ENCODE data around the gene GRK1. TPM values are rescaled to one million over a fixed set of nuclear protein-coding genes. Genes with fewer than 3 reads are reported as not detected.
"Not testable (repeated sequence)": the region's sequence is repeated elsewhere in the genome, so short reads cannot be mapped to it uniquely, and the experiment has no call there.

GRK1 gene
- total RNA-seq, 2 donors from 2014 or later, result 0.10 TPM; not detected in 1

- Histone ChIP-seq H3K9ac (ENCODE audit: low read depth in 2 of 2, low read length in 2 of 2) (no peak overlapping the region), H3K36me3 (no peaks in the 10 kb centered on the region), H3K27ac (no peak overlapping the region), H3K27me3 (no peaks in the 10 kb centered on the region), H3K4me1 (no peaks in the 10 kb centered on the region), H3K4me3 (no peak overlapping the region), H3K9me3 (no peaks in the 10 kb centered on the region)
- no peak for TF ChIP-seq CTCF (IDR thresholded peaks at IDR 0.05)
- DNase-seq, result no peak
- intact Hi-C loops (cut with DNase I), result no loop called here
These were observed 78.0 kb downstream of the GRK1 start for GRCh38 chr13:113745059-113745458.

- H3K27ac ChIP-seq; H3K9ac ChIP-seq (ENCODE audit: low read depth in 2 of 2, low read length in 2 of 2): not testable (repeated sequence)
These were observed 78.6 kb downstream of the GRK1 start for GRCh38 chr13:113745500-113746142.

GRCh38 chr13:113746143-113746525 lies 79.1 kb downstream of the GRK1 start:
- Histone ChIP-seq H3K27ac (no peak overlapping the region), H3K4me3 (no peak overlapping the region), H3K9me3 (no peaks in the 10 kb centered on the region), H3K4me1 (no peaks in the 10 kb centered on the region), H3K27me3 (no peaks in the 10 kb centered on the region), H3K9ac (ENCODE audit: low read depth in 2 of 2, low read length in 2 of 2) (no peak overlapping the region), H3K36me3 (no peaks in the 10 kb centered on the region)
- DNase-seq, result peak; percentile 44
- intact Hi-C loops (cut with DNase I), result no loop called here
- no peak for TF ChIP-seq CTCF (IDR thresholded peaks at IDR 0.05)

More at GRCh38 chr13:113745500-113746142, 78.6 kb downstream of the GRK1 start:
- H3K36me3 ChIP-seq; H3K27me3 ChIP-seq; H3K9me3 ChIP-seq; DNase-seq; intact Hi-C loops (cut with DNase I); H3K4me3 ChIP-seq; H3K4me1 ChIP-seq: not testable (repeated sequence)

- Histone ChIP-seq H3K9ac (ENCODE audit: low read depth in 2 of 2, low read length in 2 of 2) (no peak overlapping the region), H3K9me3 (no peaks in the 10 kb centered on the region)
These were observed 79.7 kb downstream of the GRK1 start for GRCh38 chr13:113746671-113747070.

GRCh38 chr13:113747291-113747833 lies 80.3 kb downstream of the GRK1 start:
- DNase-seq, result no peak
- Histone ChIP-seq H3K4me3 (no peak overlapping the region), H3K9ac (ENCODE audit: low read depth in 2 of 2, low read length in 2 of 2) (no peak overlapping the region), H3K27me3 (no peaks in the 10 kb centered on the region), H3K27ac (no peak overlapping the region), H3K4me1 (no peaks in the 10 kb centered on the region), H3K9me3 (no peaks in the 10 kb centered on the region), H3K36me3 (no peaks in the 10 kb centered on the region)
- no peak for TF ChIP-seq CTCF (IDR thresholded peaks at IDR 0.05)
- intact Hi-C loops (cut with DNase I), result no loop called here

More at GRCh38 chr13:113746671-113747070, 79.7 kb downstream of the GRK1 start:
- H3K4me3 ChIP-seq, result no peak overlapping the region
- DNase-seq, result no peak
- no peak overlapping the region for H3K27ac ChIP-seq
- no peaks in the 10 kb centered on the region for H3K36me3 ChIP-seq
- H3K27me3 ChIP-seq, result no peaks in the 10 kb centered on the region
- intact Hi-C loops (cut with DNase I), result no loop called here
- H3K4me1 ChIP-seq, result no peaks in the 10 kb centered on the region
- TF ChIP-seq CTCF (IDR thresholded peaks at IDR 0.05), result no peak

- H3K36me3 ChIP-seq, result no peaks in the 10 kb centered on the region
- no peaks in the 10 kb centered on the region for H3K27me3 ChIP-seq
- no peaks in the 10 kb centered on the region for H3K9me3 ChIP-seq
- no peak overlapping the region for H3K9ac ChIP-seq (ENCODE audit: low read depth in 2 of 2, low read length in 2 of 2)
- no peak overlapping the region for H3K27ac ChIP-seq
- TF ChIP-seq CTCF (IDR thresholded peaks at IDR 0.05), result no peak
- intact Hi-C loops (cut with DNase I), result no loop called here
- DNase-seq, result no peak
- H3K4me1 ChIP-seq, result no peaks in the 10 kb centered on the region
- H3K4me3 ChIP-seq, result no peak overlapping the region
These were observed 81.3 kb downstream of the GRK1 start for GRCh38 chr13:113748101-113748861.
